Activated naive CD8-positive, alpha-beta T cell (primary cell): ENCODE results near the gene ZNF530.

Source experiments
- H3K27ac Mint-ChIP-seq: one replicate; pipeline ENCODE4 v1.8.0; 2021; ENCODE audit warnings: mixed read lengths
- H3K27me3 Mint-ChIP-seq: one replicate; pipeline ENCODE4 v1.8.0; 2021; ENCODE audit warnings: mixed read lengths
- H3K36me3 Mint-ChIP-seq: one replicate; pipeline ENCODE4 v1.8.0; 2021; ENCODE audit warnings: mixed read lengths
- H3K4me1 Mint-ChIP-seq: one replicate; pipeline ENCODE4 v1.8.0; 2021; ENCODE audit warnings: low read depth, mixed read lengths
- H3K4me3 Mint-ChIP-seq: one replicate; pipeline ENCODE4 v1.8.0; 2021; ENCODE audit warnings: mild to moderate bottlenecking, mixed read lengths
- H3K9me3 Mint-ChIP-seq: one replicate; pipeline ENCODE4 v1.8.0; 2021; ENCODE audit warnings: low read depth, mixed read lengths

ZNF530 gene

GRCh38 chr19:57599761-57600383 is at the start of gene ZNF530:
Gene ZNF530, plus strand, starts transcription at chr19:57599885. Its CDS starts 4,461 bp downstream, at chr19:57604346.
- H3K9me3 Mint-ChIP-seq = peaks cover 40% of the 10 kb centered on the region
- H3K4me1 Mint-ChIP-seq = peaks cover 18% of the 10 kb centered on the region
- H3K4me3 Mint-ChIP-seq = peak within 1 kb of the TSS; percentile 88
- no peaks in the 10 kb centered on the region for H3K27me3 Mint-ChIP-seq
- peaks cover 49% of the 10 kb centered on the region for H3K36me3 Mint-ChIP-seq
- H3K27ac Mint-ChIP-seq = peak within 1 kb of the TSS; percentile 75

- Mint-ChIP-seq H3K9me3 (peaks cover 40% of the 10 kb centered on the region), H3K27ac (no peak overlapping the region), H3K36me3 (peaks cover 79% of the 10 kb centered on the region), H3K27me3 (no peaks in the 10 kb centered on the region), H3K4me1 (peaks cover 3% of the 10 kb centered on the region), H3K4me3 (no peak overlapping the region)
These were observed 47.3 kb upstream of the ZNF530 start for GRCh38 chr19:57552432-57552831.

GRCh38 chr19:57557659-57558058 is 42.0 kb upstream of the ZNF530 start:
- H3K4me3 Mint-ChIP-seq = peak overlapping the region; percentile 92

GRCh38 chr19:57558525-57558924 is 41.2 kb upstream of the ZNF530 start:
- H3K27ac Mint-ChIP-seq = peak overlapping the region; percentile 87
- H3K4me1 Mint-ChIP-seq = peaks cover 33% of the 10 kb centered on the region
- peak overlapping the region; percentile 92 for H3K4me3 Mint-ChIP-seq
- peaks cover 45% of the 10 kb centered on the region for H3K36me3 Mint-ChIP-seq
- H3K9me3 Mint-ChIP-seq = peaks cover 15% of the 10 kb centered on the region
- no peaks in the 10 kb centered on the region for H3K27me3 Mint-ChIP-seq

More at GRCh38 chr19:57557659-57558058, 42.0 kb upstream of the ZNF530 start:
- no peaks in the 10 kb centered on the region for H3K27me3 Mint-ChIP-seq
- H3K36me3 Mint-ChIP-seq = peaks cover 48% of the 10 kb centered on the region
- peaks cover 33% of the 10 kb centered on the region for H3K4me1 Mint-ChIP-seq
- peaks cover 14% of the 10 kb centered on the region for H3K9me3 Mint-ChIP-seq
- no peak overlapping the region for H3K27ac Mint-ChIP-seq

GRCh38 chr19:57559008-57559403 is 40.7 kb upstream of the ZNF530 start:
- Mint-ChIP-seq H3K36me3 (peaks cover 46% of the 10 kb centered on the region), H3K9me3 (peaks cover 18% of the 10 kb centered on the region)

GRCh38 chr19:57559404-57560025 is 40.2 kb upstream of the ZNF530 start, which contains the start of gene ZNF550:
Gene ZNF550, minus strand, starts transcription at chr19:57559863. Its CDS starts 181 bp downstream, at chr19:57559682.
- Mint-ChIP-seq H3K4me1 (peaks cover 33% of the 10 kb centered on the region), H3K36me3 (peaks cover 41% of the 10 kb centered on the region), H3K9me3 (peaks cover 18% of the 10 kb centered on the region), H3K4me3 (peak within 1 kb of the TSS; percentile 92), H3K27me3 (no peaks in the 10 kb centered on the region), H3K27ac (peak within 1 kb of the TSS; percentile 92)

More at GRCh38 chr19:57559008-57559403, 40.7 kb upstream of the ZNF530 start:
- peak overlapping the region; percentile 92 for H3K4me3 Mint-ChIP-seq
- H3K4me1 Mint-ChIP-seq = peaks cover 33% of the 10 kb centered on the region
- peak overlapping the region; percentile 87 for H3K27ac Mint-ChIP-seq
- H3K27me3 Mint-ChIP-seq = no peaks in the 10 kb centered on the region

GRCh38 chr19:57560049-57560491 is 39.6 kb upstream of the ZNF530 start:
- peak overlapping the region; percentile 92 for H3K27ac Mint-ChIP-seq
- H3K36me3 Mint-ChIP-seq = peaks cover 35% of the 10 kb centered on the region
- no peaks in the 10 kb centered on the region for H3K27me3 Mint-ChIP-seq
- H3K9me3 Mint-ChIP-seq = peaks cover 15% of the 10 kb centered on the region
- H3K4me3 Mint-ChIP-seq = peak overlapping the region; percentile 92
- peaks cover 33% of the 10 kb centered on the region for H3K4me1 Mint-ChIP-seq

- Mint-ChIP-seq H3K4me3 (no peak overlapping the region), H3K9me3 (peaks cover 29% of the 10 kb centered on the region), H3K27me3 (no peaks in the 10 kb centered on the region), H3K36me3 (peaks cover 23% of the 10 kb centered on the region), H3K4me1 (peaks cover 19% of the 10 kb centered on the region), H3K27ac (no peak overlapping the region)
These were observed 36.1 kb upstream of the ZNF530 start for GRCh38 chr19:57563547-57563946.

- Mint-ChIP-seq H3K36me3 (peaks cover 21% of the 10 kb centered on the region), H3K9me3 (peaks cover 31% of the 10 kb centered on the region), H3K4me1 (no peaks in the 10 kb centered on the region), H3K27ac (no peak overlapping the region), H3K27me3 (no peaks in the 10 kb centered on the region), H3K4me3 (no peak overlapping the region)
These were observed 33.1 kb upstream of the ZNF530 start for GRCh38 chr19:57566396-57567265.

GRCh38 chr19:57570707-57571106 is 29.0 kb upstream of the ZNF530 start:
- H3K9me3 Mint-ChIP-seq = peaks cover 20% of the 10 kb centered on the region
- no peak overlapping the region for H3K4me3 Mint-ChIP-seq
- H3K36me3 Mint-ChIP-seq = peaks cover 40% of the 10 kb centered on the region
- H3K27me3 Mint-ChIP-seq = no peaks in the 10 kb centered on the region
- no peak overlapping the region for H3K27ac Mint-ChIP-seq
- no peaks in the 10 kb centered on the region for H3K4me1 Mint-ChIP-seq

- no peak overlapping the region for H3K27ac Mint-ChIP-seq
- no peak overlapping the region for H3K4me3 Mint-ChIP-seq
- no peaks in the 10 kb centered on the region for H3K27me3 Mint-ChIP-seq
- H3K4me1 Mint-ChIP-seq = peaks cover 10% of the 10 kb centered on the region
- H3K9me3 Mint-ChIP-seq = peaks cover 26% of the 10 kb centered on the region
- H3K36me3 Mint-ChIP-seq = peaks cover 55% of the 10 kb centered on the region
These were observed 27.2 kb upstream of the ZNF530 start for GRCh38 chr19:57572415-57572947.

- H3K36me3 Mint-ChIP-seq = peaks cover 52% of the 10 kb centered on the region
- peak overlapping the region; percentile 71 for H3K4me3 Mint-ChIP-seq
- no peaks in the 10 kb centered on the region for H3K27me3 Mint-ChIP-seq
- H3K4me1 Mint-ChIP-seq = peaks cover 23% of the 10 kb centered on the region
- no peak overlapping the region for H3K27ac Mint-ChIP-seq
- H3K9me3 Mint-ChIP-seq = peaks cover 27% of the 10 kb centered on the region
These were observed 23.0 kb upstream of the ZNF530 start for GRCh38 chr19:57576661-57577060.

GRCh38 chr19:57578487-57579205 is 21.0 kb upstream of the ZNF530 start, which contains the start of gene ZNF416:
Gene ZNF416, minus strand, starts transcription at chr19:57578911. Its CDS starts 207 bp downstream, at chr19:57578704.
- H3K36me3 Mint-ChIP-seq = peaks cover 36% of the 10 kb centered on the region
- no peaks in the 10 kb centered on the region for H3K27me3 Mint-ChIP-seq
- H3K9me3 Mint-ChIP-seq = peaks cover 27% of the 10 kb centered on the region

GRCh38 chr19:57583104-57583520 is 16.6 kb upstream of the ZNF530 start:
- Mint-ChIP-seq H3K36me3 (peaks cover 32% of the 10 kb centered on the region), H3K4me1 (peaks cover 20% of the 10 kb centered on the region), H3K9me3 (peaks cover 24% of the 10 kb centered on the region), H3K27me3 (no peaks in the 10 kb centered on the region), H3K4me3 (peak overlapping the region; percentile 40), H3K27ac (no peak overlapping the region)

More at GRCh38 chr19:57578487-57579205, 21.0 kb upstream of the ZNF530 start, which contains the start of gene ZNF416:
- Mint-ChIP-seq H3K4me3 (peak within 1 kb of the TSS; percentile 84), H3K27ac (peak within 1 kb of the TSS; percentile 73), H3K4me1 (peaks cover 25% of the 10 kb centered on the region)
